Measurements from ENCODE around the gene COL15A1.

The COL15A1 gene

GRCh38 chr9:98913705-98914104, 30.0 kb upstream of the COL15A1 start:
- DNase-seq (ENCODE audit: insufficient read length, low spot score) = no peak

DNA sequence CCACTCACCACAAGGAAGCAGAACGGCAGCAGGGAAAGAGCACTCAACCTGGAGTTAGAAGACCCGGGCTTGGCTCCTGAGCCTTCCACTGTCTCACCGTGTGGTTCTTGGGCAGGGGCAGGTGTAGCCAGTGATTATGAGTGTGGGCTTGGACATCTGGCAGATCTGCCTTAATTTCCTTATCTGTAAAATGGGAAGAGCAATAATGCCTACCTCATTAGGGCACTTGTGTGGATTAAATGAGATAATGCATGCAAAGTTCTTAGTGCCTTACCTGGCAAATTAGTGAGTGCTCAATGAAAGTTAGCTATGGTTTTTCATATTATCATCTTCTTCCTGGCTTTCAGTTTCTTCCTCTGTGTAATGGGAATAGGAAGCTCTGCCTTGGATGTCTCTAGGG, 28.1 kb upstream of the COL15A1 start:
- FAIRE-seq (no peak), DNase-seq (ENCODE audit: insufficient read length, low spot score) (no peak)

More at GRCh38 chr9:98913705-98914104, 30.0 kb upstream of the COL15A1 start:
- no peak for FAIRE-seq

DNA sequence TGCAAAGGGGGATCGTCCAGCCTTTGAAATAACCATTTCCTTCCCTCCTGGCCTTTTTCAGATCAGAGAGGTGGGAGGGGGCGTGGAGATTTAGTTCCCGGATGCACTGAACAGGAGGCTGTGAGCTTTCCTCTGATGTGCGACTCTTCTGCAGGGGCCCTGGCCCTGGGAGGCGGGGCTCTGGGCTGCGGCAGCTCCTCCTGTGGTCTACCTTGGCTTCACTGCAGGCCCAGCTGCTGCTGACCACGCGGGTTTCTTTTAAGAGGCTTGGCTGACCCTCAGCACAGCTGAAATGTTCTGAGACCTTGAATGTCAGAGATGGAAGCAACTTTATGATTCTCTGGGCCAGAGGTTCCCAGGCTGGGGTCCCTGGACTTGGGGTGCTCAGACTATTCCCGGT, 27.0 kb upstream of the COL15A1 start:
- DNase-seq (ENCODE audit: insufficient read length, low spot score) (no peak), FAIRE-seq (no peak)

DNA sequence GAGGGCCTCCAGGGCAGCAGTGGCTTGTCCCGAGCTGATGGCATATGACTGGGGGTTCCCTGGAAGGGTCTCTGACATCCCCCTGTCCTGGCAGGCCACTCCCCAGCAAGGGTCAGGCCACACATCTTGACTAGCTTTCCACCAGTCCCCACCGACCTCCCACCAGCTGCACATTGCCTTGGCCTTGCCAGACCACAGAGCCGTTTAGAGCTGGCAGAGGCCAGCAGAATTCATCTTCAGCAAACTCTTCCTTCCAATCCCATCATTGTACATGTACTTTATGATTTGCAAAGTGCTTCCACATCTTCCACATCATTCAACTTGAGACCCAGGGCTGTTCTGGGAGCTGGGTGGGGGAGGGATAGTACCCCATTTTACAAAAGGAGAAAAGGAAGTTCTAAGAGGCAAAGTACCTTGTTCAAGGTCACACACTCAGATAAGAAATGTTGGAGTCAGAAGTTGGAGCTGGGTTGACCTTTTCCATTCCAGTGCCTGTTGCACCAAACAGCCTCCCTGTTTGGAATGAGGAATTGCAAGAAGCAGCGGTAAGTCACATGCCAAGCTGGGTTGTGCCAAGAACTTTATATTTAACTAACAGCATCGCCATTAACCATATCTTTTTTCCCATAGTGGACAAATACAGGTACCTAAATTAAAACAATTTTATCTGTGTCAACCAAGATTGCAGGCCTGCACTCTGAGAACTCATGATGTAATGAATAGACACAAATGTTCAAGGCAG, 25.8 kb upstream of the COL15A1 start:
- DNase-seq (ENCODE audit: insufficient read length, low spot score) = no peak
- FAIRE-seq = no peak

GRCh38 chr9:98921732-98922131, 22.0 kb upstream of the COL15A1 start:
- DNase-seq (ENCODE audit: insufficient read length, low spot score) (no peak), FAIRE-seq (no peak)

DNA sequence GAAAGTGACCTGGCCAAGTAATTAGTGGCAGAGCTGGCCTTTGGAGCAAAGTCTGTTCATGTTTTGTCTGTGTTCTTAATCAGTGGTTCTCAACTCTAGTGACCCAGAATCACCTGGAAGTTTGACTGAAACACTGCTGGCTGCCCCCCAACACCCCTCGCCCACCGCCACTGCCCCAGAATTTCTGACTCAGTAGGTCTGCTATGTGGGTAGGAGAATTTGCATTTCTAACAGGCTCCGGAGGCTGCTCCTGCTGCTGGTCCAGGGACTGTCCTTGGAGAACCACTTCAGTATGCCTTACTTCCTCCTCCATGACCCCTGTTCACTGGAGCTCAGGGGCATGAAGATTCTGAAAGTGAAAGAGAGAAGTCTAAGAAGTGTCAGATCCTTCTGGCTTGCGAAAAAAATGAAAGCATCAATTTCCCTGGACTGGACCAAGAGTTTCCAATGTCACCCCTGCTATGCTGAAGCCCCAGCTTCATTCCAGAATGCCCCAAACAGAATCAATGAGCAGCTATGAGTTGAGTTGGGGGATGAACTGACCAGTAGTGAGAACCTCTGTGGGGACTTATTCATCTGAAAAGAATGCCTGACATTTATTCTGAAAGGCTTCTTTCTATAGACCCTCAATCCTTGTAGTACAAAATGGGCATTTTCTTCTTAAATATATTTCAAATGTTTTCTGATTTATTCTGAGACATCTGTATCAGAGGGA, 20.8 kb upstream of the COL15A1 start:
- FAIRE-seq (no peak), DNase-seq (ENCODE audit: insufficient read length, low spot score) (no peak)

GRCh38 chr9:98923451-98924123, 20.1 kb upstream of the COL15A1 start:
- FAIRE-seq = no peak
- DNase-seq (ENCODE audit: insufficient read length, low spot score) = no peak

- FAIRE-seq (no peak), DNase-seq (ENCODE audit: insufficient read length, low spot score) (no peak)
Observed at GRCh38 chr9:98924946-98925820, 18.5 kb upstream of the COL15A1 start.

DNA sequence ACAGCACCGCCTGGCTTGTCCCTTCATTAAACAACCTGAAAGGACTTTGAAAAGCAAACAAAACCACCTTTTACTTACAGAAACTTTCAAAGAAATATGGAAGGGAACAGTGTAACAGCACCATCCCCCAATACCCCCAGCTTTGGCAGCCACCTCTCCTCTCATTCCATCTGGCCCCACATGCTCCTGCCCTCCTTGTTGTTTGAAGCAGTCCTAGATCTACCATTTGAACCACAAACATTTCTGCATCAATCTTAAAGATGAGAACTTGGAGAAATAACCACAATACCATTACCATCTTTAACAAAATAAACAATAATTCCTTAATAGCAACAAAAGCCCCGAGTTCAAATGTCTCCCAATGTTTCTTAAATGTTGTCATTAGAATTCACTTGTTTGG, 17.8 kb upstream of the COL15A1 start:
- no peak for DNase-seq (ENCODE audit: insufficient read length, low spot score)
- FAIRE-seq = no peak

DNA sequence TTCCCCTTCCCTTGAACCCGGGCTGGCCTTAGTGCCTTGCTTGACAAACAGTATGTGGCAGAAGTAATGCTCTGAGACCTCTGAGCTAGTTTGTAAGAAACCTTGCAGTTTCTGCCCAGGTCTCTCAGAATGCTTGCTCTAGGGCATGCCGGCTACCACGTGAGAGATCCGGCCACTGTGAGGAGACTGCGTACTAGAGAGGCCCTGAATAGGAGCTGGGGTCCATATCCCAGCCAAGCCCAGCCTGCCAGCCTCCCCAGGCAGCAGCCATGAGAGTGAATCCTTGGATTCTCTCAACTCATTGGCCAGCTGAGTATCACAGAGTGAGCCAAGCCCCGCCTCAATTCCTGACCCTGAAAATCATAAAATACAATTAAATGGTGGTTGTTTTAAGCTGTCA, 16.0 kb upstream of the COL15A1 start:
- no peak for DNase-seq (ENCODE audit: insufficient read length, low spot score)
- FAIRE-seq = no peak

DNA sequence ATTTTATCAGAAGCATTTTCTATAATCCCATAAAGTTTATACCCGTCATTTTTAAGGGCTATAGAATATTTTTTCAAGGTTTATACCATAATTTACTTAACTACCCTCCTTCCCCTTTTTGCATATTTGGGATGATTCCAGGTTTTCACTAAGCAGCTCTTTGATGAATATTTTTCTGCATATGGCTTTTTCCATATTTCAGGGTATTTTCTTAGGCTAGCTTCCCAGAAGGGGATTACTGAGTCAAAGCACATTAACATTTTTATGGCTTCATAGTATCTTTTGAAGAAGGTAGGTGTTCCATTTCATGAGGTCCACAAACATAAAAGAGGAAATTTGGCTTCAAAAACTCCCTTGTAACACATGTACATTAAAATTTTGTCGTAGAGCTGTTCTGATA, 14.6 kb upstream of the COL15A1 start:
- FAIRE-seq = no peak
- DNase-seq (ENCODE audit: insufficient read length, low spot score) = no peak

DNA sequence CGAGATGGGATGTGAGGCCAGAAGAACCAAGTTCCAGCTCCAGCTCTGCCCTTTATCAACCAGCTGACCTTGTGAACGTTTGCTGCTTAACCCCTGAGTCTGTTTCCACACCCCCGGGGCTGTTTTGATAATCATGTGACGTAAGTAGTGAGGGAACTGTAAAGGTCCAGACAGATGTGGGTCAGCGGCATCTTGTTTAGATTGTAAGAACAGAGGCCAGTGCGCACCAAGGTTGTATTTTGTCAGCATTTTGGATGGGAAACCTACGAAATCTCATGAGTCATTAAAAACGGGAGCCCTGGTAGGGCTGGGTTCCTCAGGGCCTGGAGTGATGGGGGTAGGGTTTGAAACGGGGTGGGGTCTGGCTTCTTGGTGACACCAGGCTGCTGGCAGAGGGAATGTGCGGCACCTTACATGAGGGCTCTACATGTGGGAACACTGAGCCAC, 13.8 kb upstream of the COL15A1 start:
- FAIRE-seq = no peak
- DNase-seq (ENCODE audit: insufficient read length, low spot score) = no peak

DNA sequence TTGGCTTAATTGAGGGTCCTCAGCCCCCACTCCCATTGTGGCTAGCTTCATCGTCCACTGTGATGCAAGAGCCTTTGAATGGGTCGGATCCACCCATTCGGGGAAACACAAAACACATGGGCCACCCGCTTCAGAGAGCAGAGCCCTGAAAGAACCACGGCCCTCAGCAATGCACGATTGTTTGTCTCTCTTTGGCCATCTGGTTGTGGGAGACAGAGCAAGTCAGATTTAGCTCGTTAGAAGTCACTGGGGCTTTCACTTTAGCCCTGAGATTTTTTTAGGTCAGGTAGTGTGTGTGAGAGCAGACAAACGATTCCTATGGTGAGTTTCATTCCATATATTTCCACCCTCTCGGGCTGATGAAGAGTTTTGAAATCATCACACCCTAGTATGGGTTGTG, 12.9 kb upstream of the COL15A1 start:
- DNase-seq (ENCODE audit: insufficient read length, low spot score) (no peak), FAIRE-seq (no peak)

- no peak for FAIRE-seq
- no peak for DNase-seq (ENCODE audit: insufficient read length, low spot score)
Observed at GRCh38 chr9:98931600-98932389, 11.9 kb upstream of the COL15A1 start.

GRCh38 chr9:98933185-98933584, 10.5 kb upstream of the COL15A1 start:
- no peak for DNase-seq (ENCODE audit: insufficient read length, low spot score)
- FAIRE-seq = no peak

GRCh38 chr9:98933890-98934289, 9.8 kb upstream of the COL15A1 start:
- FAIRE-seq (no peak), DNase-seq (ENCODE audit: insufficient read length, low spot score) (no peak)

GRCh38 chr9:98935071-98935505, 8.6 kb upstream of the COL15A1 start:
- FAIRE-seq (no peak), DNase-seq (ENCODE audit: insufficient read length, low spot score) (no peak)

GRCh38 chr9:98940276-98940675, 3.4 kb upstream of the COL15A1 start:
- no peak for FAIRE-seq
- DNase-seq (ENCODE audit: insufficient read length, low spot score) = no peak

DNA sequence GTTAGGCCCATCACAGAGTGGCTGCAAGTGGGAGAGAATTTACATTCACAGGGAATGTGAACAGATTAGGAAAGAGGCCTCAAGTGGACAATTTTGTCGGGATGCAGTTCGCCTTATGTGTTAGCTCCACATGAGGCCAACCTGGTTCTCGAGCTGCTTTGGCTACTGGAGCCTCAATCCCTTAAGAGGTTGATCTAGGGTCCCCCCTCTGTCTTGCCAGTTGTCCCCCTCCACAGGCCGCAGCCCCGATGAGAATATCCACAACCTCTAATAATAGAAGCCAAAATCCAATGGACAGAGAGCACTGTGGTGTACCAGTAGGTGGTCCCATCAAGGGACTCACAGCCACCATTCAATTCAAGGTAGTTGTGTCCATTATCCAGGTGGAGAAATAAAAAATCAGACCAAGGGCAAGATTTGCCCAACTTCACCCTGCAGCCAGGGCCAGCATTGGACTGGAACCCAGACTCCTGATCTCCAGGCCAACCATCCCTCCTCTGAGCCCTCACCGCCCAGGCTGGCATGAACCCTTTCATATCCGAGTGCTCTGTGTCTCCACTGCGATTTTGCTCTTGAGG, 1.7 kb upstream of the COL15A1 start:
- no peak for DNase-seq (ENCODE audit: insufficient read length, low spot score)
- FAIRE-seq = no peak

Measured in GM19239 (cell line).